K562 (cell line): ENCODE data around the gene ENDOU. TPM values are rescaled to one million over a fixed set of nuclear protein-coding genes. Genes with fewer than 3 reads are reported as not detected.

Source experiments
- ARHGAP35 ChIP-seq: fragments of 450-650 bp; IDR thresholded peaks from 2 replicates; pipeline ENCODE4 v1.6.1; 2018; ENCODE audit not compliant: partially characterized antibody
- ATF3 ChIP-seq, 2 experiments: fragments of 450-650 bp in 1 of 2; sonication (generic) in 1 of 2; formaldehyde crosslinking in 1 of 2; IDR thresholded peaks in 1 of 2; conservative IDR thresholded peaks in 1 of 2; 2 replicates each; pipeline versions ENCODE4 v1.6.1 to v1.8.1; 2016 to 2023; ENCODE audit warnings: mild to moderate bottlenecking in 2 of 2, moderate library complexity in 2 of 2, inconsistent platforms in 1 of 2, missing genetic modification reagents in 1 of 2
- BCOR ChIP-seq: fragments of 450-650 bp; IDR thresholded peaks from 2 replicates; pipeline ENCODE4 v1.6.1; 2016
- CAMTA2 ChIP-seq: fragments of 250-450 bp; sonication (Bioruptor Pico); conservative IDR thresholded peaks from 2 replicates; pipeline ENCODE4 v1.5.1; 2022
- CEBPB ChIP-seq: fragments of 450-650 bp; IDR thresholded peaks from 2 replicates; pipeline ENCODE4 v1.6.1; 2016; ENCODE audit warnings: missing genetic modification characterization, missing compliant biosample characterization
- CEBPG ChIP-seq, 3 experiments: fragments of 200-800 bp in 1 of 3; sonication (Bioruptor generic) in 1 of 3; sonication (generic) in 1 of 3; formaldehyde crosslinking in 1 of 3; IDR thresholded peaks in 2 of 3; conservative IDR thresholded peaks in 1 of 3; 2 replicates each; pipeline versions ENCODE4 v1.6.1 to v1.8.0; 2016 to 2022; ENCODE audit warnings: missing compliant biosample characterization in 2 of 3, missing genetic modification characterization in 2 of 3, mild to moderate bottlenecking in 1 of 3, missing genetic modification reagents in 1 of 3
- CHD1 ChIP-seq: fragments of 200-600 bp; sonication (generic); IDR thresholded peaks from one replicate; pipeline ENCODE4 v1.6.1; 2012; ENCODE audit warnings: mild to moderate bottlenecking, moderate library complexity, low read length, inconsistent platforms
- DPF2 ChIP-seq: fragments of 450-650 bp; IDR thresholded peaks from 2 replicates; pipeline ENCODE4 v1.6.1; 2016
- FOXJ3 ChIP-seq: sonication (generic); formaldehyde crosslinking; IDR thresholded peaks from 2 replicates; pipeline ENCODE4 v1.4.0; 2020; ENCODE audit warnings: mild to moderate bottlenecking, missing genetic modification reagents
- FOXM1 ChIP-seq, 2 experiments: fragments of 450-650 bp in 1 of 2; sonication (generic) in 1 of 2; formaldehyde crosslinking in 1 of 2; IDR thresholded peaks; 2 replicates each; pipeline versions ENCODE4 v1.6.1 to v1.9.0; 2017 to 2022; ENCODE audit warnings: low read depth in 2 of 2, mild to moderate bottlenecking in 2 of 2, missing genetic modification reagents in 1 of 2, moderate library complexity in 1 of 2
- MAFK ChIP-seq: IDR thresholded peaks from 2 replicates; pipeline ENCODE4 v1.6.1; 2011; ENCODE audit warnings: low read length, improper control_type of control experiment
- MCM2 ChIP-seq: fragments of 450-650 bp; IDR thresholded peaks from 2 replicates; pipeline ENCODE4 v1.6.1; 2017; ENCODE audit warnings: low read depth, mild to moderate bottlenecking
- MEF2A ChIP-seq: IDR thresholded peaks from 2 replicates; pipeline ENCODE4 v1.6.1; 2011; ENCODE audit warnings: low read depth, mild to moderate bottlenecking, low read length, moderate library complexity; ENCODE audit not compliant: control insufficient read depth
- NCOR1 ChIP-seq: fragments of 450-650 bp; IDR thresholded peaks from 2 replicates; pipeline ENCODE4 v1.6.1; 2016; ENCODE audit warnings: mild to moderate bottlenecking, moderate library complexity
- POLR3A ChIP-seq: IDR thresholded peaks from 2 replicates; pipeline ENCODE4 v1.6.1; 2011; ENCODE audit warnings: borderline replicate concordance, mild to moderate bottlenecking, moderate library complexity; ENCODE audit not compliant: insufficient read length, insufficient read depth; ENCODE audit errors: extremely low read depth
- PRMT5 ChIP-seq: sonication (generic); formaldehyde crosslinking; IDR thresholded peaks from 2 replicates; pipeline ENCODE4 v1.5.0; 2020; ENCODE audit warnings: missing genetic modification reagents
- RCOR1 ChIP-seq, 2 experiments: IDR thresholded peaks; 2 replicates each; pipeline ENCODE4 v1.6.1; 2012; ENCODE audit warnings: low read depth in 2 of 2, low read length in 2 of 2, borderline replicate concordance in 1 of 2, improper control_type of control experiment in 1 of 2
- SNAPC5 ChIP-seq: fragments of 250-450 bp; sonication (Bioruptor Pico); IDR thresholded peaks from 2 replicates; pipeline ENCODE4 v1.8.0; 2021; ENCODE audit warnings: moderate library complexity, mild to moderate bottlenecking, inconsistent platforms
- SREBF2 ChIP-seq: sonication (generic); formaldehyde crosslinking; IDR thresholded peaks from 2 replicates; pipeline ENCODE4 v1.4.0; 2020; ENCODE audit warnings: mild to moderate bottlenecking, missing genetic modification reagents
- TAF7 ChIP-seq: fragments of 450-650 bp; IDR thresholded peaks from 2 replicates; pipeline ENCODE4 v1.6.1; 2016; ENCODE audit warnings: missing genetic modification characterization, missing compliant biosample characterization
- TEAD4 ChIP-seq, 2 experiments: sonication (generic) in 1 of 2; formaldehyde crosslinking in 1 of 2; IDR thresholded peaks; 2 replicates each; pipeline versions ENCODE4 v1.6.1 to v1.8.0; 2012 to 2022; ENCODE audit warnings: borderline replicate concordance in 1 of 2, inconsistent platforms in 1 of 2, low read length in 1 of 2, mild to moderate bottlenecking in 1 of 2, missing genetic modification reagents in 1 of 2
- TRIM28 ChIP-seq: fragments of 450-650 bp; IDR thresholded peaks from 2 replicates; pipeline ENCODE4 v1.6.1; 2017
- U2AF2 ChIP-seq: fragments of 200-400 bp; formaldehyde crosslinking; optimal IDR thresholded peaks from 2 replicates; pipeline ENCODE3; 2017; ENCODE audit warnings: low read depth, mild to moderate bottlenecking, low read length
- ZNF232 ChIP-seq: sonication (generic); formaldehyde crosslinking; IDR thresholded peaks from 2 replicates; pipeline ENCODE4 v1.8.0; 2022; ENCODE audit warnings: mild to moderate bottlenecking, missing genetic modification reagents
- ZNF263 ChIP-seq: sonication (generic); formaldehyde crosslinking; IDR thresholded peaks from 2 replicates; pipeline ENCODE4 v1.8.0; 2022; ENCODE audit warnings: mild to moderate bottlenecking, missing genetic modification reagents, borderline replicate concordance
- ZNF644 ChIP-seq: fragments of 200-800 bp; sonication (Bioruptor generic); IDR thresholded peaks from 2 replicates; pipeline ENCODE4 v1.6.1; 2016; ENCODE audit warnings: low read depth, missing genetic modification characterization, missing compliant biosample characterization
- polyA plus RNA-seq, 8 experiments: library from polyadenylated mRNA; depleted of rRNA in 4 of 8; stranded (reverse) in 5 of 8; unstranded in 3 of 8; fragments of >200 nt; fragmentation: Nextera tagmentation in 2 of 8; fragmentation: Illumina TruSeq in 1 of 8; extraction: Ambion mirVana in 2 of 8; extraction: Trizol in 1 of 8; gene quantifications; 2 replicates each; pipeline versions ENCODE4 v1.2.1 to v1.2.3, GENCODE V29; 2011 to 2014; ENCODE audit warnings: inconsistent platforms in 1 of 8, missing spikeins in 1 of 8
- total RNA-seq, 7 experiments: library from RNA; depleted of rRNA in 6 of 7; stranded (reverse); fragments of >200 nt in 6 of 7; fragmentation: Illumina TruSeq in 2 of 7; extraction: Trizol in 2 of 7; gene quantifications; 2 replicates each; pipeline versions ENCODE4 v1.2.1 to v1.2.3, GENCODE V29; 2011 to 2021; ENCODE audit warnings: low replicate concordance in 1 of 7
- TF ChIP-seq, protein P1 (sequence below): fragments of 450-650 bp; IDR thresholded peaks from 2 replicates; pipeline ENCODE4 v1.6.1; 2014; ENCODE audit warnings: low read depth, mild to moderate bottlenecking, moderate library complexity, borderline replicate concordance

The ENDOU gene
- total and polyA plus RNA-seq, 9 of the 15 experiments (the other 6 are each of a cell fraction or from before 2014, with no cell fraction given), result 0.03 TPM; not detected in 8

DNA sequence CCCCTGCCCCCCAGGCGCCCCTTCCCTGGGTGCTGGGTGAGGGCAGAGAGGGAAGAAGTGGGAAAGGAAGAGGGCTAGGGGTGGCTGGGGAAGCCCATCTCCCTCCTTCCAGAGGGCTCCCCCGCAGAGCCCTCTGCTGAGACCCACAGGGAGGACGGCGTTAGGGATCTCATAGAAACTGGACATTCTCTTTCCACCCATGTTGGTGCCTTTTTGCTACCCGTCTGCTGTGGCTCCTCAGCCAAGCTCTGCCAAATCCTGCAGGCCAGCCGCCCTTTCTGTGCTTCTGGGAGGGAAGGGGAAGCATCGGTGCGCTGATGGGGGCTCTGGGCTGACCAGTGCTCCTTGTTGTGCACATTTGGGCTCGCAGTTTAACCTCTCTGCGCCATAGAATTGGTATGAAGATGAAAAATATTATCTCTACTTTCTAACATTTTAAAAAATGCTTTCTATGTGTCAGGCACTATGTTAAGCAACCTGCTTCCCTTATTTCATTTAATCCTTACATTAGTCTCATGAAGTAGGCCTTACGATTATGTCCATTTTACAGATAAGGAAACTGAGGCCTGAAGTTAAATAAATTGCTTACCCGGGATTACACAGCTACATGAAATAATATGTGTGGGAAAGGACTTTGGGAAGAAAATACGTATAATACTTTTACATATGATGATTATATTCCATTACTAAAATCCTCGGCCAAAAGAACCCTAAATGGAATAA, 48.7 kb upstream of the ENDOU start (continued):
- TF ChIP-seq PRMT5 (CRISPR knock-in tag) (no peak), DPF2 (peak; percentile 21; the same call in 1 of the 2 replicates), MAFK (no peak), MCM2 (no peak), TAF7 (tag) (no peak), RCOR1 (IDR thresholded peaks at IDR 0.05; ENCODE audit: borderline replicate concordance in 1 of 2, low read depth in 2 of 2, low read length in 2 of 2) (peak; percentile 16 to 78; a peak in 3 of 4 replicates), CEBPB (tag) (no peak), ZNF232 (CRISPR knock-in tag) (no peak), TEAD4 (IDR thresholded peaks at IDR 0.05; ENCODE audit: low read length) (no peak), TEAD4 (CRISPR knock-in tag; IDR thresholded peaks at IDR 0.05; ENCODE audit: borderline replicate concordance) (no peak), TRIM28 (no peak), SNAPC5 (CRISPR knock-in tag) (no peak), ZNF263 (CRISPR knock-in tag) (peak; percentile 93), CAMTA2 (CRISPR knock-in tag) (no peak), FOXM1 (IDR thresholded peaks at IDR 0.05; ENCODE audit: low read depth) (no peak), FOXM1 (CRISPR knock-in tag; IDR thresholded peaks at IDR 0.05; ENCODE audit: low read depth) (no peak), POLR3A (no peak), ATF3 (IDR thresholded peaks at IDR 0.05) (no peak), ATF3 (CRISPR knock-in tag; conservative IDR thresholded peaks at IDR 0.05) (no peak), FOXJ3 (CRISPR knock-in tag) (no peak), ARHGAP35 (no peak), U2AF2 (no peak), SREBF2 (no peak), ZNF644 (no peak), NCOR1 (no peak), MEF2A (no peak), BCOR (peak; percentile 97), CHD1 (no peak), CEBPG (CRISPR knock-in tag; IDR thresholded peaks at IDR 0.05) (no peak), CEBPG (tag; conservative IDR thresholded peaks at IDR 0.05 in 1 of 2, IDR thresholded peaks at IDR 0.05 in 1 of 2) (no peak)
- TF ChIP-seq, protein P1, sequence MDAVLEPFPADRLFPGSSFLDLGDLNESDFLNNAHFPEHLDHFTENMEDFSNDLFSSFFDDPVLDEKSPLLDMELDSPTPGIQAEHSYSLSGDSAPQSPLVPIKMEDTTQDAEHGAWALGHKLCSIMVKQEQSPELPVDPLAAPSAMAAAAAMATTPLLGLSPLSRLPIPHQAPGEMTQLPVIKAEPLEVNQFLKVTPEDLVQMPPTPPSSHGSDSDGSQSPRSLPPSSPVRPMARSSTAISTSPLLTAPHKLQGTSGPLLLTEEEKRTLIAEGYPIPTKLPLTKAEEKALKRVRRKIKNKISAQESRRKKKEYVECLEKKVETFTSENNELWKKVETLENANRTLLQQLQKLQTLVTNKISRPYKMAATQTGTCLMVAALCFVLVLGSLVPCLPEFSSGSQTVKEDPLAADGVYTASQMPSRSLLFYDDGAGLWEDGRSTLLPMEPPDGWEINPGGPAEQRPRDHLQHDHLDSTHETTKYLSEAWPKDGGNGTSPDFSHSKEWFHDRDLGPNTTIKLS, result 0 out of 2 replicates have a peak, but pooled peaks have one; percentile 18
